KMS-11 (cell line): ENCODE results near the gene ARPC5L.

Experiments used
- H2AFZ ChIP-seq: fragments of 200-600 bp; sonication (generic); 2 replicates; pipeline ENCODE4 v1.6.1; 2016; ENCODE audit warnings: antibody characterized with exemption, mixed run types, low read depth
- H3K27ac ChIP-seq: fragments of 200-600 bp; sonication (generic); 2 replicates; pipeline ENCODE4 v1.6.1; 2016; ENCODE audit warnings: mild to moderate bottlenecking, mixed run types
- H3K27me3 ChIP-seq: fragments of 200-600 bp; sonication (generic); 2 replicates; pipeline ENCODE4 v1.6.1; 2017; ENCODE audit warnings: mild to moderate bottlenecking, low read depth, mixed run types, moderate library complexity; ENCODE audit not compliant: insufficient read depth
- H3K36me3 ChIP-seq: fragments of 200-600 bp; sonication (generic); 2 replicates; pipeline ENCODE4 v1.6.1; 2017; ENCODE audit warnings: mild to moderate bottlenecking, mixed run types; ENCODE audit not compliant: insufficient read depth
- H3K4me1 ChIP-seq: fragments of 200-600 bp; sonication (generic); 2 replicates; pipeline ENCODE4 v1.6.1; 2016; ENCODE audit warnings: mild to moderate bottlenecking, low read depth, mixed run types; ENCODE audit not compliant: poor library complexity, severe bottlenecking
- H3K4me2 ChIP-seq: fragments of 200-600 bp; sonication (generic); 2 replicates; pipeline ENCODE4 v1.7.0; 2016; ENCODE audit warnings: mild to moderate bottlenecking, mixed run types
- H3K4me3 ChIP-seq: fragments of 200-600 bp; sonication (generic); IDR thresholded peaks from 2 replicates; pipeline ENCODE4 v1.6.1; 2017; ENCODE audit warnings: low read depth, low read length, mixed read lengths; ENCODE audit not compliant: insufficient read depth
- H3K79me2 ChIP-seq: fragments of 200-600 bp; sonication (generic); 2 replicates; pipeline ENCODE4 v1.6.1; 2016; ENCODE audit warnings: low read depth, mixed run types; ENCODE audit not compliant: insufficient read depth
- H3K9ac ChIP-seq: fragments of 200-600 bp; sonication (generic); 2 replicates; pipeline ENCODE4 v1.6.1; 2016; ENCODE audit warnings: mild to moderate bottlenecking, mixed run types
- H4K20me1 ChIP-seq: fragments of 200-600 bp; sonication (generic); 2 replicates; pipeline ENCODE4 v1.6.1; 2016; ENCODE audit warnings: mild to moderate bottlenecking, mixed run types; ENCODE audit not compliant: insufficient read depth
- CTCF ChIP-seq: fragments of 200-600 bp; sonication (generic); conservative IDR thresholded peaks from 2 replicates; pipeline ENCODE4 v1.6.1; 2017; ENCODE audit warnings: low read depth, mild to moderate bottlenecking, antibody characterized with exemption, low read length, moderate library complexity, mixed read lengths

Gene ARPC5L

DNA sequence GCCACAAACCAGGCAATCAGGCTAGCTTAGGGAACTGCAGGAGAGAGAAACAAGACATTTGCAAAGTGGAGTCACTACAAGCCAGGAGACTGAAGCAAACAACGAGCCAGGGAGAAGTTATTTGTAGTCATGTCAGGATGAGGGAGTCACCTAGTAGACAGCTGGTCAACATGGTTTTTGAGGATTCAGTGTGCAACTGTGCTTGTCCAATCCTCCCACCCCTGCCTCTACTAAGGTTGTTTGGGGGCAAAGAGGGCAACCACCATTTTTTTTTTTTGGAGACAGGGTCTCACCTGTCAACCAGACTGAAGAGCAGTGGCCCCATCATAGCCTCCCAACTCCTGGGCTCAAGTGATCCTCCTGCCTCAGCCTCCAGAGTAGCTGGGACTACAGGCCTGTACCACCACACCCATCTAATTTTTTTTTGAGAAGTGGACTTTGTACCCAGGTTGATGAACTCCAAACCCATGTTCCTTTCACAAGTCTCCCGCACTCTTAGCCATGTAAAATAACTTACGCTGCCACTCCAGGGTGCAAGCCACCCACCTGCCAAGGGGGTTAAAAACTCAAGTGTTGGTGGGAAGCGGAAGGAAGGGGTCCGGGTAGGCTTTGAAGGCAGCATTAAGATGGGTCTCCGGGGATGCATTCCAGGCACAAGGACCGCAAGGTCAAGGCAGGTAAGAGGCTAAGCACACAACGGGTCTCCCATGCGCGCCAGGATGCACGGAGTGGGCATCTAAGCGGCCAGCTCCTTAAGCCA is 1.2 kb upstream of the ARPC5L start:
- Histone ChIP-seq H3K36me3 (peaks cover 6% of the 10 kb centered on the region; the same call in 1 of the 2 replicates), H3K4me2 (peak overlapping the region; percentile 96), H3K79me2 (peaks cover 28% of the 10 kb centered on the region), H3K9ac (peak overlapping the region; percentile 99), H4K20me1 (peaks cover 15% of the 10 kb centered on the region; the same call in 1 of the 2 replicates), H3K4me3 (no peak overlapping the region), H2AFZ (no peak overlapping the region), H3K4me1 (peaks cover 18% of the 10 kb centered on the region), H3K27me3 (no peaks in the 10 kb centered on the region), H3K27ac (peak overlapping the region; percentile 95)
- no peak for TF ChIP-seq CTCF

GRCh38 chr9:124863371-124863871 is 1.5 kb downstream of the ARPC5L start:
- Histone ChIP-seq H3K27ac (no peak overlapping the region), H3K4me2 (no peak overlapping the region), H4K20me1 (peaks cover 15% of the 10 kb centered on the region; the same call in 1 of the 2 replicates), H3K36me3 (peaks cover 6% of the 10 kb centered on the region; the same call in 1 of the 2 replicates), H3K79me2 (peaks cover 35% of the 10 kb centered on the region), H3K4me1 (peaks cover 27% of the 10 kb centered on the region), H3K27me3 (no peaks in the 10 kb centered on the region), H3K4me3 (no peak overlapping the region), H3K9ac (no peak overlapping the region), H2AFZ (no peak overlapping the region)
- TF ChIP-seq CTCF: no peak

DNA sequence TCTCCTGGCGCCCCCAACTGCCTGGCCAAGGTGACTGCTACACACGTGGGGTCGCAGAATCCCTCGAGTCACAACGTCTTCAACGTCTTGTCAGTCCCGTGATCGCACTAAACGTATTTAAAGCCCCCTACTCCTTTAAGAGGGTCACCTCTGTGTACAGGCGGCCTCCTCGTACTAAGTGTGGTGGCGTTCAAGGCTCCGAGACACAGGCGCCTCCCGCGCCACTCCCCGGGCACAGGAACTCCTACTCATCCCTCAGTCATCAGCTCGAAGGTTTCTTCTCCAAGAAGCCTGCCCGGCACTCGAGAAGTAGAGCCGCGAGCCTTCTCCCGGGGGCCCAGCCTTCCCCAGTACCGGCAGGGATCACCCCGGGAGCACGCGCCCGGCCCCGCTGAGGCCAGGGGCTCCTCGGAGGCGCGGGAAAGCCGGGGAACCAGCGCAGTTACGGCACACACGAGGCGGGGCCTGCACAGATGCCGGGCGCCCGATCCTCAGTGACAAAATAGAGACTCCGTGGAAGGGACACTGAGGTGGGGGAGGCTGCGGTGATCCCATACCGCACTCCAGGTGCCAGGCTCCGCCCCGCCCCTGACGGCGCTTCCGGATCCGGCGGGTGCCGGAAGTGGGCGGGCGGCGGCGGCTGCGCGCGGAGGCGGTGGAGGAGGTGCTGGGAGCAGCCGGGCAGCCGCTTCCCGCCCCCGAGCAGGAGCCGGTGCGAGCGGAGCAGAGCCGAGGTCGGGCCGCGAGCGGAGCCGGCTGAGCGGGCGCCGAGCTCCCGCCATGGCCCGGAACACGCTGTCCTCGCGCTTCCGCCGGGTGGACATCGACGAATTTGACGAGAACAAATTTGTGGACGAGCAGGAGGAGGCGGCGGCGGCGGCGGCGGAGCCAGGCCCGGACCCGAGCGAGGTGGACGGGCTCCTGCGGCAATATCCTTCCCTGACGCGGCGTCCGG is 6.9 kb downstream of the ARPC5L start:
- no peaks in the 10 kb centered on the region; the same call in none of the 2 replicates for H4K20me1 ChIP-seq
- TF ChIP-seq CTCF: no peak
- no peak overlapping the region for H3K4me3 ChIP-seq
- H3K4me1 ChIP-seq: peaks cover 39% of the 10 kb centered on the region
- H3K27ac ChIP-seq: peak overlapping the region; percentile 97
- peaks cover 55% of the 10 kb centered on the region for H3K79me2 ChIP-seq
- H3K4me2 ChIP-seq: peak overlapping the region; percentile 95
- H3K9ac ChIP-seq: peak overlapping the region; percentile 97
- no peaks in the 10 kb centered on the region for H3K36me3 ChIP-seq
- H3K27me3 ChIP-seq: no peaks in the 10 kb centered on the region
- peak overlapping the region; percentile 42 for H2AFZ ChIP-seq

- H3K36me3 ChIP-seq: no peaks in the 10 kb centered on the region
- peak overlapping the region; percentile 95 for H3K4me2 ChIP-seq
- H4K20me1 ChIP-seq: no peaks in the 10 kb centered on the region; the same call in none of the 2 replicates
- peak overlapping the region; percentile 97 for H3K27ac ChIP-seq
- peaks cover 39% of the 10 kb centered on the region for H3K4me1 ChIP-seq
- H3K79me2 ChIP-seq: peaks cover 59% of the 10 kb centered on the region
- H3K4me3 ChIP-seq: no peak overlapping the region
- H2AFZ ChIP-seq: peak overlapping the region; percentile 38; the same call in 1 of the 2 replicates
- no peak for TF ChIP-seq CTCF
- H3K9ac ChIP-seq: peak overlapping the region; percentile 97; the same call in 1 of the 2 replicates
- no peaks in the 10 kb centered on the region for H3K27me3 ChIP-seq
Measured at GRCh38 chr9:124869466-124869985, 7.6 kb downstream of the ARPC5L start.
